ENCODE data around the gene SEBOX.

DNA sequence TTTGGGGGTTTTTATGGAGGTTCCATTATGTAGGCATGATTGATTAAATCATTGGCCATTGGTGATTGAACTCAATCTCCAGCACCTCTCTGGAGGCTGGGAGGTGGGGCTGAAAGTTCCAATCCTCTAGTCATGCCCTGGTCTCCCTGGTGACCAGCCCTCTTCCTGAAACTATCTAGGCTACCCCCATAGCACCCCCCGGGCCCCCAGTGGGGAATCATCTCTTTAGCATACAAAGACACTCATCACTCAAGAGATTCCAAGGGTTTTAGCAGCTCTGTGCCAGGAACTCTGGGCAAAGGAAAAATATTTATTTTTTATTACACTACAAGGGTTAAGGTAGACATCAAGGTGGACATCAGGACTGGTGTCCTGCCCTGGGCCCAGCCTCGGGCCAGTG lies 30.4 kb upstream of the SEBOX start:
- TF ChIP-seq POLR2A (IDR thresholded peaks at IDR 0.05; ENCODE audit: low read length) = no peak
- TF ChIP-seq GATA1 (IDR thresholded peaks at IDR 0.05; ENCODE audit: low read depth, low read length) = no peak
